Glutamatergic neuron (in vitro differentiated cells): Measurements from ENCODE around the gene KLRK1. TPM values are rescaled to one million over a fixed set of nuclear protein-coding genes. Genes with fewer than 3 reads are reported as not detected.

Experiments
- DNase-seq: peaks from one replicate; pipeline ENCODE4 v3.0.0; 2022
- H3K27ac Mint-ChIP-seq: one replicate; pipeline ENCODE4 v1.8.0; 2020; ENCODE audit warnings: mild to moderate bottlenecking, mixed read lengths, inconsistent platforms; ENCODE audit not compliant: unreplicated experiment
- H3K27me3 Mint-ChIP-seq: one replicate; pipeline ENCODE4 v1.8.0; 2020; ENCODE audit warnings: mild to moderate bottlenecking, moderate library complexity, mixed read lengths, inconsistent platforms; ENCODE audit not compliant: unreplicated experiment
- H3K36me3 Mint-ChIP-seq: one replicate; pipeline ENCODE4 v1.8.0; 2020; ENCODE audit warnings: mild to moderate bottlenecking, mixed read lengths, inconsistent platforms; ENCODE audit not compliant: unreplicated experiment
- H3K4me1 Mint-ChIP-seq: one replicate; pipeline ENCODE4 v1.8.0; 2020; ENCODE audit warnings: mild to moderate bottlenecking, low read depth, mixed read lengths, inconsistent platforms; ENCODE audit not compliant: unreplicated experiment
- H3K4me3 Mint-ChIP-seq: one replicate; pipeline ENCODE4 v1.8.0; 2020; ENCODE audit warnings: mild to moderate bottlenecking, mixed read lengths, inconsistent platforms; ENCODE audit not compliant: unreplicated experiment
- H3K9me3 Mint-ChIP-seq: one replicate; pipeline ENCODE4 v1.8.0; 2020; ENCODE audit warnings: mild to moderate bottlenecking, moderate library complexity, mixed read lengths, inconsistent platforms; ENCODE audit not compliant: unreplicated experiment
- CTCF ChIP-seq: fragments of 200-600 bp; sonication (generic); IDR thresholded peaks from one replicate; pipeline ENCODE4 v1.5.0; 2021; ENCODE audit not compliant: partially characterized antibody, unreplicated experiment
- total RNA-seq: library from RNA; stranded (reverse); fragmentation: NEBNext Ultra II Directional; extraction: Animal tissue kit (Norgen Biotek cat#: 25700); gene quantifications from one replicate; pipeline ENCODE4 v1.2.1, GENCODE V29; 2021; ENCODE audit not compliant: unreplicated experiment

KLRK1 gene
- total RNA-seq, 1 donor from 2014 or later, result not detected

DNA sequence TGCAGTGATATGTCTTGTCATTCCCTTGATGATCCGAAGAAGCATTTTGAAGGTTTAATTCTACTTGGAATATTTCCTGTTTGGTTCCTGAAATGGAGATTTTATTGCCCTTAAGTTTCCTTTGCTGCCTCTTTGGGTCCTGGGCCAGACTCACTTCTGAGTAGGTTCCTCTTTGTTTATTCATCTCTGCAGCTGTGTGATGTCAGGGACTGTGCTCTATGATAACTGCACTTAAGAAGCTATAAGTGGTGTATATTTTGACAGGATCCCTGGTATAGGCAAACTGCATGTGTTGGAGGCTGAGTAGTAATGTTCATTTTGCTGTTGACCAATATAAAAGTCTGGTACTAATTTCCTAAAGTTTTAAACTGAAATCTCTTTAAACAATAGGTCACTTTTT, 19.6 kb upstream of the KLRK1 start, which contains the start of gene KLRC4:
TSS of gene KLRC4 (minus strand) at position 366 of the 400 bp plus-strand sequence. CDS start at position 184, 182 bp downstream.
- no peaks in the 10 kb centered on the region for H3K36me3 Mint-ChIP-seq
- TF ChIP-seq CTCF, result no peak
- no peak within 1 kb of the TSS for H3K27ac Mint-ChIP-seq
- H3K27me3 Mint-ChIP-seq, result no peaks in the 10 kb centered on the region
- H3K9me3 Mint-ChIP-seq, result no peaks in the 10 kb centered on the region
- no peaks in the 10 kb centered on the region for H3K4me1 Mint-ChIP-seq
- no peak for DNase-seq
- no peak within 1 kb of the TSS for H3K4me3 Mint-ChIP-seq

GRCh38 chr12:10408842-10409241, 19.0 kb upstream of the KLRK1 start:
- Mint-ChIP-seq H3K4me3 (no peak overlapping the region), H3K36me3 (no peaks in the 10 kb centered on the region), H3K27ac (no peak overlapping the region), H3K27me3 (no peaks in the 10 kb centered on the region), H3K4me1 (no peaks in the 10 kb centered on the region), H3K9me3 (no peaks in the 10 kb centered on the region)
- TF ChIP-seq CTCF, result no peak
- no peak for DNase-seq

- no peak for DNase-seq
- H3K36me3 Mint-ChIP-seq, result no peaks in the 10 kb centered on the region
- H3K9me3 Mint-ChIP-seq, result no peaks in the 10 kb centered on the region
- H3K4me1 Mint-ChIP-seq, result no peaks in the 10 kb centered on the region
- TF ChIP-seq CTCF, result no peak
- no peaks in the 10 kb centered on the region for H3K27me3 Mint-ChIP-seq
- H3K4me3 Mint-ChIP-seq, result no peak overlapping the region
- no peak overlapping the region for H3K27ac Mint-ChIP-seq
Observed at GRCh38 chr12:10406725-10407124, 16.9 kb upstream of the KLRK1 start.

DNA sequence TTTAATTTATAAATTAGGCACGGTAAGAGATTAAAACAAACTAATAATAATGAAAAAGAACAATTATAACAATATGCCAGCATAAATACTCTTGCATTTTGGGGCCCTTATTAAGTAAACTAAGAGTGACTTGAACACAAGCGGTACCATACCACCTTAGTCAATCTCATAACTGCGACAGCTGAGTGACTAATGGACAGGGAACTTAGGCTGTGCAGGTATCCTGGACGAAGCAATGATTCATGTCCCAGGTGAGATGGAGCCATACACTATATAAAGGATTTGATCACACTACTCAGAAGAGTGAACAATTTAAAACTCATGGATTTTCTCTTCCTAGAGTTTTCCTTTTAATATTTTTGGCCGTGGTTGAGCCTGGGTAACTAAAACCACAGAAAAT, 15.5 kb upstream of the KLRK1 start:
- no peak for TF ChIP-seq CTCF
- no peak overlapping the region for H3K4me3 Mint-ChIP-seq
- H3K27me3 Mint-ChIP-seq, result no peaks in the 10 kb centered on the region
- H3K4me1 Mint-ChIP-seq, result no peaks in the 10 kb centered on the region
- no peaks in the 10 kb centered on the region for H3K9me3 Mint-ChIP-seq
- no peak overlapping the region for H3K27ac Mint-ChIP-seq
- no peaks in the 10 kb centered on the region for H3K36me3 Mint-ChIP-seq
- DNase-seq, result no peak

DNA sequence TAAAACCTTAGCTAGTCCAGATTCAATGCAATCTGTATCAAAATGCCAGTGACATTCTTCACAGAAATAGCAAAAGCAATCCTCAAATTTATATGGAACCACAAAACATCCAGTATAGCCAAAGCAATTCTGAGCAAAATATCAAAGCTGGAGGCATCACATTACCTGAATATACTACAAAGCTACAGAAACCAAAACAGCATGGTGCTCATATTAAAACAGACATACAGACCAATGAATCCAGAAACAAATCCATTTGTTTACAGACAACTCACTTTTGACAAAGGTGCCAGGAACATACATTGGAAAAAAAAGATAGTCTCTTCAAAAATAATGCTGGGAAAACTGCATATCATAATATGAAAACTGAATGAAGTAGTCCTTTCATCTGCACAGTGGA, 15.0 kb upstream of the KLRK1 start:
- Mint-ChIP-seq H3K27me3 (no peaks in the 10 kb centered on the region), H3K4me3 (no peak overlapping the region), H3K27ac (no peak overlapping the region), H3K36me3 (no peaks in the 10 kb centered on the region), H3K4me1 (no peaks in the 10 kb centered on the region), H3K9me3 (no peaks in the 10 kb centered on the region)
- TF ChIP-seq CTCF, result no peak
- no peak for DNase-seq
